A673 (cell line): ENCODE data around the gene PIK3C2B.

Experiments
- EZH2 ChIP-seq: fragments of 200-600 bp; sonication (generic); IDR thresholded peaks from 2 replicates; pipeline ENCODE4 v1.6.1; 2017; ENCODE audit warnings: borderline replicate concordance, low read depth, mild to moderate bottlenecking, mixed read lengths, antibody characterized with exemption, low read length; ENCODE audit not compliant: poor library complexity, severe bottlenecking
- TF ChIP-seq, protein P1 (sequence below): fragments of 300-800, 200-600 bp; sonication (generic); conservative IDR thresholded peaks from 2 replicates; pipeline ENCODE4 v1.5.1; 2017; ENCODE audit warnings: low read depth, mild to moderate bottlenecking, antibody characterized with exemption, low read length, moderate library complexity, mixed read lengths

DNA sequence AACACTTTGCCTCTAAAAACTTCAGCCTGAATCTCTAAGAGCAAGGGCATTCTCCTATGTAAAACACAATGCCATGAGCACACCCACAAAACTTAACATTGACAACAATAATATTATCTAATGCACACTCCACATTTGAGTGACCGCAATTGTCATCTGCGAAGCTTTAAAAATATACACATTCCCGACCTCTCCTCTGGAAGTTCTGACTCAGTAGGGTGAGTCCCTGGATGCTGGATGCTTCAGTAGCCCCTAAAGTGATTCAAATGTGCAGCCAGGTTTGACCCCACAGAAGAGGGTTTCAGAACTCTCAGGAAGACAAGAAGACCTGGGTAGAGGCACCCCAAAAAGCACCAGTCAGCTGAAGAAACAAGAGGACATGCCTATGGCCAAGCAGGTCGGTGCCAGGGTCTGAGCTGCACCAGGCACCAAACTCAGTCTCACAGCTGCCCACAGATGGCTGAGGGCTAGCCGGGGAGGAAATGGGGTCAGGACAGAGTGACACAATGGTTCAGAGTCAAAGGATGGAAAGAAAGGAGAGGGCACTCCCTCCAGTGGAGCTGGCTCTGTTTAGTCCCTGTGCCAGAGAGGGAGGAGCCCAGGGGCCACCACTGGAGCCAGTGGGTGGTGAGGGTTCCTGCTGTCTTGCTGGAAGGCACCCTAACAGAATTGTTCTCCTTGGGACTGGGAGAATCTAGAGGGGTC lies 17.4 kb downstream of the PIK3C2B start:
- TF ChIP-seq, protein P1, sequence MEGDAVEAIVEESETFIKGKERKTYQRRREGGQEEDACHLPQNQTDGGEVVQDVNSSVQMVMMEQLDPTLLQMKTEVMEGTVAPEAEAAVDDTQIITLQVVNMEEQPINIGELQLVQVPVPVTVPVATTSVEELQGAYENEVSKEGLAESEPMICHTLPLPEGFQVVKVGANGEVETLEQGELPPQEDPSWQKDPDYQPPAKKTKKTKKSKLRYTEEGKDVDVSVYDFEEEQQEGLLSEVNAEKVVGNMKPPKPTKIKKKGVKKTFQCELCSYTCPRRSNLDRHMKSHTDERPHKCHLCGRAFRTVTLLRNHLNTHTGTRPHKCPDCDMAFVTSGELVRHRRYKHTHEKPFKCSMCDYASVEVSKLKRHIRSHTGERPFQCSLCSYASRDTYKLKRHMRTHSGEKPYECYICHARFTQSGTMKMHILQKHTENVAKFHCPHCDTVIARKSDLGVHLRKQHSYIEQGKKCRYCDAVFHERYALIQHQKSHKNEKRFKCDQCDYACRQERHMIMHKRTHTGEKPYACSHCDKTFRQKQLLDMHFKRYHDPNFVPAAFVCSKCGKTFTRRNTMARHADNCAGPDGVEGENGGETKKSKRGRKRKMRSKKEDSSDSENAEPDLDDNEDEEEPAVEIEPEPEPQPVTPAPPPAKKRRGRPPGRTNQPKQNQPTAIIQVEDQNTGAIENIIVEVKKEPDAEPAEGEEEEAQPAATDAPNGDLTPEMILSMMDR: no peak
- no peak for TF ChIP-seq EZH2
